HUES48 (cell line): ENCODE measurements around the gene TGIF2.
"Not testable (repeated sequence)": the region's sequence is repeated elsewhere in the genome, so short reads cannot be mapped to it uniquely, and the experiment has no call there.

Source experiments
- H3K27ac ChIP-seq: one replicate; pipeline ENCODE4 v1.7.0; 2013; ENCODE audit warnings: low read depth, low read length, inconsistent platforms
- H3K27me3 ChIP-seq: 2 replicates; pipeline ENCODE4 v1.6.1; 2013; ENCODE audit warnings: mild to moderate bottlenecking, low read length; ENCODE audit not compliant: control insufficient read depth, insufficient read depth
- H3K36me3 ChIP-seq: 2 replicates; pipeline ENCODE4 v1.6.1; 2013; ENCODE audit warnings: low read length; ENCODE audit not compliant: control insufficient read depth, insufficient read depth
- H3K4me1 ChIP-seq: 2 replicates; pipeline ENCODE4 v1.6.1; 2013; ENCODE audit warnings: mild to moderate bottlenecking, low read length; ENCODE audit not compliant: control insufficient read depth, insufficient read depth
- H3K4me3 ChIP-seq: 2 replicates; pipeline ENCODE4 v1.5.1; 2013; ENCODE audit warnings: mild to moderate bottlenecking, low read depth, low read length
- H3K9ac ChIP-seq: 2 replicates; pipeline ENCODE4 v1.6.1; 2013; ENCODE audit warnings: mild to moderate bottlenecking, low read depth, low read length, moderate library complexity
- H3K9me3 ChIP-seq: 2 replicates; pipeline ENCODE4 v1.6.1; 2013; ENCODE audit warnings: low read length; ENCODE audit not compliant: control insufficient read depth, insufficient read depth

TGIF2 gene

GRCh38 chr20:36548704-36549627 lies 24.4 kb upstream of the TGIF2 start:
- Histone ChIP-seq H3K4me3 (no peak overlapping the region), H3K36me3 (peaks cover 35% of the 10 kb centered on the region), H3K27me3 (no peaks in the 10 kb centered on the region), H3K9ac (no peak overlapping the region), H3K4me1 (peaks cover 4% of the 10 kb centered on the region; the same call in 1 of the 2 replicates), H3K27ac (no peak overlapping the region), H3K9me3 (no peaks in the 10 kb centered on the region)

- Histone ChIP-seq H3K9me3 (no peaks in the 10 kb centered on the region), H3K4me3 (no peak overlapping the region), H3K9ac (no peak overlapping the region), H3K27ac (no peak overlapping the region), H3K27me3 (no peaks in the 10 kb centered on the region), H3K36me3 (peaks cover 35% of the 10 kb centered on the region), H3K4me1 (no peaks in the 10 kb centered on the region)
These were observed 23.8 kb upstream of the TGIF2 start for GRCh38 chr20:36549628-36549941.

DNA sequence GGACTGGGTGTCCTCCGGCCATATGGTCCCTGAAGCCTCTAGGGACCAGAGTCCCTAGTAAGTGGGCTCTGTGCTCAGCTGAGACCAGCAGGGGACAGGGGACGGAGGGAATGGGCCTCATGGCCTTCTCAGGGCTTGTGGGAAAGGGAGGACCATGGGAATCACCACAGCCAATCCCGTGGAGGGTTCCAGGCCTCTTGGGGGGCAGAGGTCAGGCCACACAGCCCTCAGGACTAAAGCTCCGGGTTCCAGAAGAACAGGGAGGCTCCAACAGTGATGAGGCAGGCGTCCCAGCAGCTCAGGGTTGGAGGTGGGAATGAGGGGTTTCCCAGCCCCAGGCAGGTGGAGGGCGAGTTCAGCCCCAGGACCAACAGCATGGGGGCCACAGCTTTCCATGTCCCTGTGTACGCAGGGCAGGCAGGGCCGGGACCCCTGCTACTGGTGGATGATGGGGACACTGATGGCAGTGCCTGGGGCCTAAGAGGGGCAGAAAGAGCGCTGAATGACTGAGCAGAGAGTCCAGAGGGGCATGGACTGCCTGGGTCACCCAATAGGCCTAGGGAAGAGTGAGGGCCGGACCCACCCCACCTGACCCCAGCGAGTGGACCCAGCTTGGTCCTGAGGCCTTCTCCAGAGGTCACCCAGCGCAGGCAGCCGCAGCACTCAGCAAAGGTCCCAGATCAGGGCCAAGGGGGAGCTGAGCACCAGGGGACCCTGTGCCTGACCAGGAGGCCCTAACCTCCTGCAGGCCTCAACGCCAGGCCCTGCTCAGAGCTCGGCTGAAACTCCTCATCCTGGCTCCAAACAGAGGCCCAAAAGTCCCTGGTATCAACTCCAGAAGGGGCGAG lies 23.2 kb upstream of the TGIF2 start:
- Histone ChIP-seq H3K9me3 (no peaks in the 10 kb centered on the region), H3K36me3 (peaks cover 31% of the 10 kb centered on the region), H3K27me3 (no peaks in the 10 kb centered on the region), H3K4me3 (no peak overlapping the region), H3K9ac (no peak overlapping the region), H3K27ac (no peak overlapping the region), H3K4me1 (no peaks in the 10 kb centered on the region)

DNA sequence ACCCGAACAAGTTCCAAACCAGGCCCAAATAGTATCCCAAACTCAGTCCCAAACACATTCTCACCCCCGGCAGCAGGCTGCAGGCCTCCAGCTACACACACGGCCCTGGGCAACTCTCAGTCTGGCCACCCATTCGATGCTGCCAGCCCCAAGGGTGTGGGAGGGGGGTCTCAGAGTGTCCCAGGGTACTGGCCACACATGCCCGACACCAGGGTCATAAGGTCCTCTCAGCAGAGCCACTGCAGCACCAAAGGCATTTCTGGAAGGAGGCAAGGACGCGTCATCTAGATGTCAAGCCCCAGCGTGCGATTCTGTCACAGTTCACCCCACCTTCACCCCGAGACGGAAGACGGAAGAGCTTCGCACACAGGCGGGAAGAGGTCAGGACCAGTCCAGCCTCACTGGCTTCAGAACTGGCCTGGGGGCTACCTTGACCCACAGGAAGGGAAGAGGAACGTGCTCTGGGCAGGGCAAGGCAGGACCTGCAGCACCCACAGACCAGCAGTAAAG lies 22.6 kb upstream of the TGIF2 start:
- Histone ChIP-seq H3K9ac (no peak overlapping the region), H3K4me1 (no peaks in the 10 kb centered on the region), H3K27ac (no peak overlapping the region), H3K4me3 (no peak overlapping the region), H3K9me3 (no peaks in the 10 kb centered on the region), H3K36me3 (peaks cover 30% of the 10 kb centered on the region), H3K27me3 (no peaks in the 10 kb centered on the region)

GRCh38 chr20:36555248-36555647 lies 18.1 kb upstream of the TGIF2 start:
- Histone ChIP-seq H3K9ac (no peak overlapping the region), H3K27ac (no peak overlapping the region), H3K9me3 (no peaks in the 10 kb centered on the region), H3K27me3 (no peaks in the 10 kb centered on the region), H3K36me3 (no peaks in the 10 kb centered on the region), H3K4me1 (peaks cover 3% of the 10 kb centered on the region; the same call in 1 of the 2 replicates), H3K4me3 (no peak overlapping the region)

DNA sequence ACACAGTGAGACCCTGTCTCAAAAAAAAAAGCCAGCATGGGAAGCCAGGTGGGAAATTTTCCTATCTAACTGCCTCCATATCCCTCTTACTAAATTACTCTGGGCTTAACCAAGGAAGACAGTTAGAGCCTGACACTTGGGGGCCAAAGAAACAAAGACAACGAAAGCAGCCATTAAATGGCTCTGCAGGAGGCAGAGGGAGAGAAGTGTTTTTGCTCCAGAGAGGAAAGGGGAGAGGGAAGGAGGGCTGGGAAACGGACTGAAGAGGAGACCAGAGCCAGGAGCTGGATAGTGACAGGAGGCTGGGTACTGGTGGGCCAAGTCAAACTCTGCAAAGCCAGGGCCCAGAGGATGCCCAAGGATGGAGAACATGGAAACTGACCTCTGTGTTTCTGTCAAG lies 10.7 kb upstream of the TGIF2 start:
- Histone ChIP-seq H3K27me3 (no peaks in the 10 kb centered on the region), H3K9me3 (no peaks in the 10 kb centered on the region), H3K36me3 (no peaks in the 10 kb centered on the region), H3K4me1 (peaks cover 18% of the 10 kb centered on the region), H3K9ac (no peak overlapping the region), H3K4me3 (no peak overlapping the region), H3K27ac (peak overlapping the region; percentile 43)

GRCh38 chr20:36563374-36563773 lies 10.0 kb upstream of the TGIF2 start:
- no peaks in the 10 kb centered on the region for H3K36me3 ChIP-seq
- no peak overlapping the region for H3K4me3 ChIP-seq
- H3K27me3 ChIP-seq = no peaks in the 10 kb centered on the region
- H3K9ac ChIP-seq = no peak overlapping the region
- H3K27ac ChIP-seq = peak overlapping the region; percentile 43
- no peaks in the 10 kb centered on the region for H3K9me3 ChIP-seq
- peaks cover 18% of the 10 kb centered on the region for H3K4me1 ChIP-seq

GRCh38 chr20:36564078-36564725 lies 9.2 kb upstream of the TGIF2 start:
- not testable (repeated sequence) for H3K9me3 ChIP-seq, H3K27me3 ChIP-seq, H3K4me3 ChIP-seq, H3K27ac ChIP-seq, H3K36me3 ChIP-seq, H3K9ac ChIP-seq
- peaks cover 18% of the 10 kb centered on the region for H3K4me1 ChIP-seq

DNA sequence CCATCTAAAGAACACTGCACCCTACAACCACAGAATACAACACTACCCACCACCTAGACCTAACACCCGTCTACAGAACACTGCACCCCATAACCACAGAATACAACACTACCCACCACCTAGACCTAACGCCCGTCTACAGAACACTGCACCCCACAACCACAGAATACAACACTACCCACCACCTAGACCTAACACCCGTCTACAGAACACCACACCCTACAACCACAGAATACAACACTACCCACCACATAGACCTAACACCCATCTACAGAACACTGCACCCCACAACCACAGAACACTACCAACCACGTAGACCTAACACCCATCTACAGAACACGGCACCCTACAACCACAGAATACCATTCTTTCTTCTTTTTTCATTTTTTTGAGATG lies 8.7 kb upstream of the TGIF2 start:
- H3K9ac ChIP-seq, H3K36me3 ChIP-seq, H3K4me3 ChIP-seq, H3K9me3 ChIP-seq, H3K27ac ChIP-seq, H3K27me3 ChIP-seq: not testable (repeated sequence)
- peaks cover 22% of the 10 kb centered on the region for H3K4me1 ChIP-seq

GRCh38 chr20:36565520-36565919 lies 7.9 kb upstream of the TGIF2 start:
- no peak overlapping the region for H3K27ac ChIP-seq
- peaks cover 23% of the 10 kb centered on the region for H3K4me1 ChIP-seq
- no peaks in the 10 kb centered on the region for H3K9me3 ChIP-seq
- H3K9ac ChIP-seq = no peak overlapping the region
- H3K4me3 ChIP-seq = no peak overlapping the region
- no peaks in the 10 kb centered on the region for H3K36me3 ChIP-seq
- no peaks in the 10 kb centered on the region for H3K27me3 ChIP-seq
